Measurements from ENCODE around the gene RPGR.
A peak's percentile ranks its signal among the peaks of the same experiment; 100 is the strongest.

RPGR gene, protein sequence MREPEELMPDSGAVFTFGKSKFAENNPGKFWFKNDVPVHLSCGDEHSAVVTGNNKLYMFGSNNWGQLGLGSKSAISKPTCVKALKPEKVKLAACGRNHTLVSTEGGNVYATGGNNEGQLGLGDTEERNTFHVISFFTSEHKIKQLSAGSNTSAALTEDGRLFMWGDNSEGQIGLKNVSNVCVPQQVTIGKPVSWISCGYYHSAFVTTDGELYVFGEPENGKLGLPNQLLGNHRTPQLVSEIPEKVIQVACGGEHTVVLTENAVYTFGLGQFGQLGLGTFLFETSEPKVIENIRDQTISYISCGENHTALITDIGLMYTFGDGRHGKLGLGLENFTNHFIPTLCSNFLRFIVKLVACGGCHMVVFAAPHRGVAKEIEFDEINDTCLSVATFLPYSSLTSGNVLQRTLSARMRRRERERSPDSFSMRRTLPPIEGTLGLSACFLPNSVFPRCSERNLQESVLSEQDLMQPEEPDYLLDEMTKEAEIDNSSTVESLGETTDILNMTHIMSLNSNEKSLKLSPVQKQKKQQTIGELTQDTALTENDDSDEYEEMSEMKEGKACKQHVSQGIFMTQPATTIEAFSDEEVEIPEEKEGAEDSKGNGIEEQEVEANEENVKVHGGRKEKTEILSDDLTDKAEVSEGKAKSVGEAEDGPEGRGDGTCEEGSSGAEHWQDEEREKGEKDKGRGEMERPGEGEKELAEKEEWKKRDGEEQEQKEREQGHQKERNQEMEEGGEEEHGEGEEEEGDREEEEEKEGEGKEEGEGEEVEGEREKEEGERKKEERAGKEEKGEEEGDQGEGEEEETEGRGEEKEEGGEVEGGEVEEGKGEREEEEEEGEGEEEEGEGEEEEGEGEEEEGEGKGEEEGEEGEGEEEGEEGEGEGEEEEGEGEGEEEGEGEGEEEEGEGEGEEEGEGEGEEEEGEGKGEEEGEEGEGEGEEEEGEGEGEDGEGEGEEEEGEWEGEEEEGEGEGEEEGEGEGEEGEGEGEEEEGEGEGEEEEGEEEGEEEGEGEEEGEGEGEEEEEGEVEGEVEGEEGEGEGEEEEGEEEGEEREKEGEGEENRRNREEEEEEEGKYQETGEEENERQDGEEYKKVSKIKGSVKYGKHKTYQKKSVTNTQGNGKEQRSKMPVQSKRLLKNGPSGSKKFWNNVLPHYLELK

DNA sequence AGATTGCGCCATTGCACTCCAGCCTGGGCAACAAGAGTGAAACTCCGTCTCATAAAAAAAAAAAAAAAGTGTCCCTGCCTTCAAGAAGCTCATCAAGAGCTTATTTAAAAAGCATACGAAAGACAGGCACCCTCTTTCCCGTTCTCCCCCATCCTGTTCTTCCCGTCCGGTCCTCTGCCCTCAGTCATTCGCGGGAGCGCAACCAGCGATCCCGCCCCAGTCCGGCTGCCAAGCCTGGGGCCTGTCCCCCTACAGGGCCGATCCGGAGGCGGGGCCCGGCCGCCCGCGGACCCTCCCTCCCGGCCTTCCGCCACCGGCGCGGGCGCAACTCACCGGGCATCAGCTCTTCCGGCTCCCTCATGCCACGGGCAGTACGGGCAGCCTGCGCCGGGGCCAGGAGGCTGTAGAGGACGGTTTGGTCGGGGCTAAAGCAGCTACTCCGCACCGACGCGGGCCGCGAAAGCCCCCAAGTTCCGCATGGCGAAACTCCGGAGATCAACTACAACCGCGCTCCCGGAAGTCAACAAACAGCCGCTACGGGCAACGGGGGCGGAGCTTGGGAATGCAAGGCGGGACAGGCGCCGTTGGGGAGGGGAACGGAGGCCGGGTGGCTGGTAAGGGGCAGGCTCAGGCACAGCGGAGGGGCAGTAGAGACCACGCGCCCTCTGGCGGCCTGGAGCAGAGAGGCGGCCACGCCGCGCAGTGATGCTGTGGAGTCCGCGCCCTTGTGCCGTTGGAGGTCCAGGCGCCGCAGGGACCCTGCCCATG, at the start of gene RPGR:
Gene RPGR (minus strand): TSS at position 503 of the 768 bp plus-strand sequence. CDS start 142 bp downstream, at position 361.
- DNase-seq: peak; percentile 96

GRCh38 chrX:38376747-38377146, 49.4 kb upstream of the RPGR start:
- no peak for DNase-seq

- DNase-seq: no peak
Observed at GRCh38 chrX:38375891-38376290, 48.6 kb upstream of the RPGR start.

DNA sequence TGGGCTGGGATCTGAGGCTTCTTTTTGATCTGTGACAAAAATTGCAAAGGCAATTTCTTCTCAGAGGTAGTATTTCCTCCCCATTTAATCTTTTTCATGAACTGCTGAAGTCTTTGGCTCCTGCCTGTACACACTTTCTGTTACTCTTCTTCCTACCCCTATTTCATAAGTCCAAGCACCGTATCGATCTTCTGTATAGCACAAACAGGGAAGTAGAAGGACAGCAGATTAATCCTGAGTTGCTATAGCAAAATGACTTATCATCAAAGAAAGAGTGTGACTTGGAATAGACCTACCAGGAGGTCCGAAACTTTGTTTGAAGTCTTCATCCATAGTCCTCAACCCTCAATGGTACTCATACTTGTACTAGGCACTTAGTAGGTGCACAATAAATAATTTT, 47.1 kb upstream of the RPGR start:
- no peak for DNase-seq

DNA sequence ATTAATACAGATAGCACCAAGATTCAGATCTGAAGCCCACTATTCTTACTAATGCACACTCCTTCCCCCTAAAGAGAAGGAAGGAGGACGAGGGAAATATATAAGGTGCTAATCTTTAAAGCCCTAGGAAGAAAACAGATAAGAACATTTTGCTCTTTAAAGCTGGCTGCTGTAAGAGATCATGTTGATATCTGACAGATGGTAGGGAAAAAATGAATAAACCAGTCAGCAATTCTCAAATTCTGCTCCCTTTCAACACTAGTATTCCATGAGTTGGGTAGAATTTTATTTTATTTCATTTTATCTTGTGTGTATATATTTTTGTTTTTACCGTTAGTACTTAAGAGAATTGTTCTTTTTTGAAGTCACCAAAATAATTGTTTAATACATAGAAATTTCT, 44.3 kb upstream of the RPGR start:
- no peak for DNase-seq

GRCh38 chrX:38368774-38369173, 41.5 kb upstream of the RPGR start:
- DNase-seq: no peak

DNA sequence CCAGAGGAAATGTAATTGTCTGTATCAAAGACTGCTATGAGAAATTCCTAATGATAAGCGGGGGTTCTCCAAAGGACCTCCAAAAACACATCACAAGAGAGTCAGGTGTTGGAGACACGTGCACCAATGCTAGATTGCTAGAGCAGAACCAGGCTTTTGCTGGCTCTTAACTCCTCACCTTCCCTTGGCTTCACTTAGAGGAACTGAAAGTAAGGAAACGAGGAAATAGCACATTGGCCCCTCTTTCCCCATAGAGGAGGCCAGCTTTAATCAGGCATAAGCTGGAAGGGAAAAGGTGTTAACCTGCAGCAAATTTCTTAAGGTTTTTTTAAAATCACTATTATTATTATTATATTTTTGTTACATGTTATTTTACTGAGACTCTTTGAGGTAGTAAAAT, 38.6 kb upstream of the RPGR start:
- no peak for DNase-seq

DNA sequence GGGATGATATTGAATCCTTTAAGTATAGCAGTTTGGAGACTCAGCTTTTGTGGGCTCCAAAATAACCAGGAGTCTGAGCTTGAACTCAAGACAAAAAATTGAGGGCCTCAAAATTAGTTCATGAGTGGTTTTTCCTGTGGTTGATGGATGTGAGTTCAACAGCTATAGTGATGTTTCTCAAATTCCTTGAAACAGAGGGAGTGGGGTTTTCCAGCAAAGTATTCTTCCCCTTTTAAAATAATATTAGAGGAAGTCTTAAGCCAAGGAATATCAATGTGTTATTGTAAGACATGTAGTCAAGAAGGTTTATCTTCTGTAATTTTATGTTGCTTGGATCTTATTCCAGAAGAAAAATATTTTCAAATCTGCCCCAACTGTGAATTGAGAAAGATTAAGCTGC, 35.7 kb upstream of the RPGR start:
- no peak for DNase-seq

GRCh38 chrX:38357747-38358673, 30.7 kb upstream of the RPGR start:
- DNase-seq: no peak

DNA sequence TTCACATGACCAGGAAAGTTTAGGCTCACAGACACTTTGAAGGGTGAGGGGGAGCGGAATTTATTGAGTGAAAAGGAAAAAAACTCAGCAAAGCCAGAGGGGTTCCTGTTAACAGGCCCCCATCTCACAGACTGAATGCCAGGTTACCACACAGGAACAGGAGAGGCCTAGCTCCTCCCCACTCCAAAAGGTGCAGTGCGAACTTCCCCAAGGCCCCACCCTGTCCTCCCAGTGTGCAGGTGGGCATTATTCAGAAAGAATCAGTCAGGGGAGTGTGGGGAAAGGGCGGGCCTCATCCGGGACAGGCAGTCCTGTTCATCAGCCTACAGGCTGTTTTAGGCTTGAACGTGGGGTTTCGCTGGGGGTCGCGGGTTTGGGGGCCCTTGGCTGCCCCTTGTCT, 29.1 kb upstream of the RPGR start:
- no peak for DNase-seq

DNA sequence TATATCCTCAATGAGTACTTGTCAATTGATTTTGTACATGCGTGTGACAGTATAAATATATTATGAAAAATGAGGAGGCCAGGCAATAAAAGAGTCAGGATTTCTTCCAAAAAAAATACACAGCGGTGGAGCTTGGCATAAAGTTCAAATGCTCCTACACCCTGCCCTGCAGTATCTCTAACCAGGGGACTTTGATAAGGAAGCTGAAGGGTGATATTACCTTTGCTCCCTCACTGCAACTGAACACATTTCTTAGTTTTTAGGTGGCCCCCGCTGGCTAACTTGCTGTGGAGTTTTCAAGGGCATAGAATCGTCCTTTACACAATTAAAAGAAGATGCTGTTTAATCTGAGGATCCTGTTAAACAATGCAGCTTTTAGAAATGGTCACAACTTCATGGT, 25.1 kb upstream of the RPGR start, which contains the start of gene OTC:
Gene OTC (plus strand): TSS at position 243 of the 400 bp plus-strand sequence. CDS start 93 bp downstream, at position 336.
- no peak for DNase-seq

- DNase-seq: no peak
Observed at GRCh38 chrX:38351346-38351745, 24.0 kb upstream of the RPGR start.

GRCh38 chrX:38347136-38347535, 19.8 kb upstream of the RPGR start:
- no peak for DNase-seq

- no peak for DNase-seq
Observed at GRCh38 chrX:38346150-38346549, 18.8 kb upstream of the RPGR start.

DNA sequence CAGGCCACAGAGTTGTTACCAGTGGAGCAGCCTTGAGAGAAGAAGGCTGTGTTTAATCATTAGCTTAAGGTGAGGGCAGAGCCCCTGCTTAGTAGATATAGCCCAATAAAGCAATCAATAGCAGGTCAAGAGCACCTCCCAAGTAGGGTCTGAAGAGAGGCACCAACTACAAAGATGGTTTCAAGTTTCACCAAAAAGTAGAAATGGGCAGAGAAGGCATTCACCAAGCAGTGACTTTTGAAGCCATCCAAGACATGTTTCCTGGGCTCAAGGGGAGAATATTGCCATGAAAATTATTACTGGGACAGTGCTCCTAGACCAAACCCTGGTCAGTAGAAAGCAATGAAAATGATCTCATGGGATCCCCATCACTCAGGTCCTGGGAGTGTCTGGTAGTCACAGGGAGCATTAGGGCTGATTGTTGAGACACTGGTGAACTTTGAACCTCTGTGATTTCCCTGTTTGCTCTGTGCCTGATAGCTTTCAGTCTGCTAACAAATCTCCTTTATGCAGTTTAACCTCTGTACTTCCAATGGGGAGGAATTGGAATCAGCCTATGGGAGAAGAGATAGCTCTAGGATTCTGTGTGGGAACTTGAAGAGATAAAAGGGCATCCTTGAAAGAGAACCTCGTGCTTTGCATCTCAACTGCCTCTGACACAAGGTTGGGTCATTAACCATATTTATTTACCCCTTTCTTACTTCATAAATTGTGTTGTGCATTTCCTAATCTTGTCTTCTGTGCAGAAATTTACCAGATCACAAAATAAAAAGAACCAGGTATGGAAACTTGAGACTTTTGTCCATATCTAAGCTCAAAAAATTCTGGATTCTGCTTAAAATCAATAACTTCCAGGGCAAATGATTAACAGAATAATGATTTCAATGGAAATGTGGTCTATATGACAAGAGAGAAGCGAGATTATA, 15.8 kb upstream of the RPGR start:
- DNase-seq: no peak

DNA sequence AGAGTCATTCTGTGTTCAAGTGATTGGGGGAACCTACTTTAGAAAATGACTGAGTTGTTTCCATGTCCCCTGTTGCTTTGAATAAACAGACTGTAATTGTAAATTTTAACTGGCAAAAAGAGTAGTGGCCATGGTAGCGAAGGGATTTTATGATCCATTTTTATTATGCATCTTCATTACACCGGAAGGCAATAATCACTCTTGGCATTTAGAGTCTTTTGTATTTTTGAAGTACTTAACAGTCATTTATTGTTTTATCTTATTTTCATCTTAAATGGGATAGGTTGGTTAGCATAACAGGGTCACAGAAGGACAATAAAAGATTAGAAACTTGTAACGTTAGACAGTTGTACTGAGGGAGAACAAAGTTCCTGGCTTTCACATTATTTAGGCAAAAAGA, 14.1 kb upstream of the RPGR start:
- DNase-seq: no peak

GRCh38 chrX:38336538-38337240, 9.4 kb upstream of the RPGR start:
- DNase-seq: no peak

DNA sequence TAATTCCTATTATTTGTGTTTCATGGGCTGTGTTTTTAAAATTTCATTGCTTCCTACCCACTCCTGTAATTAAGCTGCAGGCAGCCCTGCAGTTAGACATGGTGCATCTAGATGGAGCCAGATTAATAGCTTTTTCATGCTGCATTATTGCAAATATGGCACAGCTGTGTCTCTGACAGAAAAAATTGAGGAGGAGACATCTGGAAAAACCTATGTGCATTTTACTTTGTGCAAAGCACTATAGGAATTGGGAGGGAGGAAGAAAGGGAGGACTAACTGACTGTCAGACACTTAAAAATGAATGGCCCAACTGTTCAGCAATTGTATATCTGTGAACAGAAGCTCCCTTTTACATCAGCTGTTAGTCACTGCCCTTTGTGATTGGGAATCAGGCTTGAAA, 8.1 kb upstream of the RPGR start:
- DNase-seq: no peak

GRCh38 chrX:38332505-38332904, 5.2 kb upstream of the RPGR start:
- DNase-seq: no peak

GRCh38 chrX:38327775-38328081, 419 bp upstream of the RPGR start:
- no peak for DNase-seq
